PC-9 (cell line): ENCODE results near the gene SYAP1. TPM values are rescaled to one million over a fixed set of nuclear protein-coding genes. Genes with fewer than 3 reads are reported as not detected.

Experiments
- BruUV-seq: library from RNA; stranded (reverse); fragments of 400-500 nt; replicated peaks from 2 replicates; lab custom pipeline; 2021; lab: Mats Ljungman, UMichigan
- CTCF ChIA-PET: fragments of 300-600 bp; sonication (Branson Sonifier 250); formaldehyde crosslinking; loops from one replicate; lab custom pipeline; 2022; ENCODE audit warnings: antibody characterized with exemption; lab: Charles Lee
- POLR2A ChIA-PET: fragments of 300-600 bp; sonication (Branson Sonifier 250); formaldehyde crosslinking; loops from one replicate; lab custom pipeline; 2022; ENCODE audit warnings: antibody characterized with exemption; ENCODE audit not compliant: unreplicated experiment; lab: Charles Lee
- DNase-seq, 2 experiments: peaks; one replicate each; pipeline versions ENCODE4 v3.0.0 to v3.0.0-alpha.2; 2015 to 2022; ENCODE audit warnings: mixed read lengths in 1 of 2
- H2AFZ ChIP-seq: fragments of 200-600 bp; sonication (generic); 2 replicates; pipeline ENCODE4 v1.8.1; 2017; ENCODE audit warnings: antibody characterized with exemption
- H3F3A ChIP-seq: fragments of 200-600 bp; sonication (generic); 2 replicates; pipeline ENCODE4 v1.8.1; 2017; ENCODE audit warnings: antibody characterized with exemption, mild to moderate bottlenecking, low read depth; ENCODE audit not compliant: insufficient read depth
- H3K27ac ChIP-seq: fragments of 200-600 bp; sonication (generic); 2 replicates; pipeline ENCODE4 v1.6.1; 2016; ENCODE audit warnings: mixed run types
- H3K27me3 ChIP-seq: fragments of 200-600 bp; sonication (generic); 2 replicates; pipeline ENCODE4 v1.6.1; 2016; ENCODE audit warnings: low read depth, mixed run types; ENCODE audit not compliant: insufficient read depth
- H3K36me3 ChIP-seq: fragments of 200-600 bp; sonication (generic); 2 replicates; pipeline ENCODE4 v1.6.1; 2016; ENCODE audit warnings: low read depth, mixed run types
- H3K4me1 ChIP-seq: fragments of 200-600 bp; sonication (generic); replicated peaks from 2 replicates; pipeline ENCODE4 v1.6.1; 2016; ENCODE audit warnings: mixed run types; ENCODE audit not compliant: insufficient read depth
- H3K4me2 ChIP-seq: fragments of 200-600 bp; sonication (generic); 2 replicates; pipeline ENCODE4 v1.6.1; 2017; ENCODE audit warnings: mixed run types
- H3K4me3 ChIP-seq: fragments of 200-600 bp; sonication (generic); 2 replicates; pipeline ENCODE4 v1.6.1; 2016; ENCODE audit warnings: mixed run types
- H3K79me2 ChIP-seq: fragments of 200-600 bp; sonication (generic); 2 replicates; pipeline ENCODE4 v1.6.1; 2017; ENCODE audit warnings: low read depth, mixed run types
- H3K9me2 ChIP-seq: fragments of 200-600 bp; sonication (generic); 2 replicates; pipeline ENCODE4 v1.8.1; 2017; ENCODE audit warnings: mild to moderate bottlenecking; ENCODE audit not compliant: insufficient read depth
- H3K9me3 ChIP-seq: fragments of 200-600 bp; sonication (generic); 2 replicates; pipeline ENCODE4 v1.8.1; 2016; ENCODE audit warnings: low read depth; ENCODE audit not compliant: insufficient read depth
- H4K20me1 ChIP-seq: fragments of 200-600 bp; sonication (generic); 2 replicates; pipeline ENCODE4 v1.8.1; 2017; ENCODE audit not compliant: insufficient read depth
- EZH2 ChIP-seq: fragments of 200-600 bp; sonication (generic); IDR thresholded peaks from 2 replicates; pipeline ENCODE4 v1.8.0; 2017; ENCODE audit warnings: antibody characterized with exemption, low read depth
- intact Hi-C: fragments of 100-400 bp; cut with micrococcal nuclease; formaldehyde crosslinking; loops from one replicate; pipeline ENCODE4 v1.10.0; 2022; ENCODE audit not compliant: unreplicated experiment
- total RNA-seq: library from RNA; stranded (reverse); gene quantifications from 2 replicates; pipeline ENCODE4 v1.2.3, GENCODE V29; 2021
- TF ChIP-seq, protein P1 (sequence below): fragments of 200-600 bp; sonication (generic); conservative IDR thresholded peaks from 2 replicates; pipeline ENCODE4 v1.6.1; 2017; ENCODE audit warnings: mixed run types, antibody characterized with exemption, mild to moderate bottlenecking, moderate library complexity

SYAP1 gene
- total RNA-seq, 1 experiment from 2014 or later = 41.2 TPM

DNA sequence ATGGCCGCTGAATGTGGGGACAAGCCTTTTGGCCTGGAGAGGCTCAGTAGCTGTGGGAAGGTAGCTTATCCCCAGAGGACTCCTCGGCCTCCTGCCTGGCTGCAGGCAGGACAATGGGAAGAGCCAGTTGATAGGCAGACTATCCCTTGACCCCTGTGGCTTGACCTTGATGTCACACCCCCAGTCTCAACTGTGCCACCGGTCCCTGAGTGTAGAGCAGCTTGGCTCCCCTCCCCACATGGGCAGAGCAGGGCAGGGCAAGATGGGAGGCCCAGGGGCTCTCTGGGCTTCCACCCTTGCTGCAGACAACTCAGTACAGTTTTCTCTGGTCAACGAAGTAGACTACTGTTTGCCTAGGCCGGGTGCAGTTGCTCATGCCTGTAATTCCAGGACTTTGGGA lies 25.7 kb downstream of the SYAP1 start:
- no peaks in the 10 kb centered on the region for H3K27me3 ChIP-seq
- no peaks in the 10 kb centered on the region for H4K20me1 ChIP-seq
- peaks cover 6% of the 10 kb centered on the region for H3K4me1 ChIP-seq
- ChIA-PET CTCF (no interaction called here), POLR2A (no interaction called here)
- no peak overlapping the region for H3K27ac ChIP-seq
- H3K4me2 ChIP-seq = no peak overlapping the region
- H3K9me2 ChIP-seq = no peaks in the 10 kb centered on the region
- H3K9me3 ChIP-seq = no peaks in the 10 kb centered on the region
- H3F3A ChIP-seq = peaks cover under 1% of the 10 kb centered on the region
- H3K4me3 ChIP-seq = no peak overlapping the region
- no peaks in the 10 kb centered on the region for H3K79me2 ChIP-seq
- no peaks in the 10 kb centered on the region for H3K36me3 ChIP-seq
- no peak overlapping the region for H2AFZ ChIP-seq
- no peak for DNase-seq
- intact Hi-C loops = no loop called here
- TF ChIP-seq, protein P1, sequence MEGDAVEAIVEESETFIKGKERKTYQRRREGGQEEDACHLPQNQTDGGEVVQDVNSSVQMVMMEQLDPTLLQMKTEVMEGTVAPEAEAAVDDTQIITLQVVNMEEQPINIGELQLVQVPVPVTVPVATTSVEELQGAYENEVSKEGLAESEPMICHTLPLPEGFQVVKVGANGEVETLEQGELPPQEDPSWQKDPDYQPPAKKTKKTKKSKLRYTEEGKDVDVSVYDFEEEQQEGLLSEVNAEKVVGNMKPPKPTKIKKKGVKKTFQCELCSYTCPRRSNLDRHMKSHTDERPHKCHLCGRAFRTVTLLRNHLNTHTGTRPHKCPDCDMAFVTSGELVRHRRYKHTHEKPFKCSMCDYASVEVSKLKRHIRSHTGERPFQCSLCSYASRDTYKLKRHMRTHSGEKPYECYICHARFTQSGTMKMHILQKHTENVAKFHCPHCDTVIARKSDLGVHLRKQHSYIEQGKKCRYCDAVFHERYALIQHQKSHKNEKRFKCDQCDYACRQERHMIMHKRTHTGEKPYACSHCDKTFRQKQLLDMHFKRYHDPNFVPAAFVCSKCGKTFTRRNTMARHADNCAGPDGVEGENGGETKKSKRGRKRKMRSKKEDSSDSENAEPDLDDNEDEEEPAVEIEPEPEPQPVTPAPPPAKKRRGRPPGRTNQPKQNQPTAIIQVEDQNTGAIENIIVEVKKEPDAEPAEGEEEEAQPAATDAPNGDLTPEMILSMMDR = no peak
- no peak for TF ChIP-seq EZH2
- BruUV-seq = no TSS peak

DNA sequence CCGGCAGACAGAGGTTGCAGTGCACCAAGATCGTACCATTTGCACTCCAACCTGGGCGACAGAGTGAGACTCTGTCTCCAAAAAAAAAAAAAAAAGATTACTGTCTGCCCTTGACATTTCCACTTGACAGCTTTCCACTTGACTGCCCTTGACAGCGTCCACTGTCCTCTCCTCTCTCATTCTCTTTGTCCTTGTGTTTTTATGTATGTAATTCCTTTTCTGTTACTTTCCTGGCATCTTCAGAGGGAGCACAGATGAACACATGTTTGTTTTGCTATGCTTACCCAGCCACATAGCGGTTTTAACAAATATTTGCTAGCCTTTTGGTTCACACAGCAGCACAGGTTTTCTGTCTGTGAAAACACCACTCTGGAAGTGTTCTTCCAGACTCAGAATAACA lies 26.2 kb downstream of the SYAP1 start:
- BruUV-seq = no TSS peak
- H3K27ac ChIP-seq = no peak overlapping the region
- ChIA-PET POLR2A (no interaction called here), CTCF (no interaction called here)
- intact Hi-C loops = no loop called here
- H3K4me1 ChIP-seq = 0 out of 2 replicates have a peak, but pooled peaks cover under 1% of the 10 kb centered on the region
- DNase-seq = no peak
- H3K4me3 ChIP-seq = no peak overlapping the region
- H2AFZ ChIP-seq = no peak overlapping the region
- H3K4me2 ChIP-seq = no peak overlapping the region
- no peaks in the 10 kb centered on the region for H3K9me2 ChIP-seq
- TF ChIP-seq EZH2 = no peak
- TF ChIP-seq, protein P1 = no peak
- no peaks in the 10 kb centered on the region for H4K20me1 ChIP-seq
- H3K9me3 ChIP-seq = no peaks in the 10 kb centered on the region
- no peaks in the 10 kb centered on the region for H3K36me3 ChIP-seq
- no peaks in the 10 kb centered on the region for H3K27me3 ChIP-seq
- H3K79me2 ChIP-seq = no peaks in the 10 kb centered on the region
- H3F3A ChIP-seq = no peaks in the 10 kb centered on the region

DNA sequence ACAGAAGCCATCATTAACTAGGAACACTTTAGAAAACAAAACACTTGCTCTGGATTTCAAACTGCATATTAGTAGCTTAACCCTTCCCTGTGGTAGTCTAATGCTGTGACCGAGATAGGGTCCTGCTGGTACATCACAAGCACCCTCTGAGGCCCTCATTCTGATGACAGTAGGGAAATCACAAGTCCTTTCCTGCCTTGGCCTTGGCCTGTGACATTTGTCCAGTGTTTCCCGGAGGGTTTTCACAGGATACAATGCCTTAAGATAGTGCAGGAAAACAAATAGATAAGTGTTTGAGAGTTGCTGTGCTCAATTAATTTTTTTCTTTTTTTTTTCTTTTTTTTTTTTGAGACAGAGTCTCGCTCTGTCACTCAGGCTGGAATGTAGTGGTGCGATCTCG lies 29.0 kb downstream of the SYAP1 start:
- Histone ChIP-seq H3F3A (no peaks in the 10 kb centered on the region), H2AFZ (no peak overlapping the region), H3K27me3 (no peaks in the 10 kb centered on the region), H3K79me2 (no peaks in the 10 kb centered on the region), H3K9me3 (no peaks in the 10 kb centered on the region), H3K4me2 (no peak overlapping the region), H4K20me1 (no peaks in the 10 kb centered on the region), H3K4me1 (no peaks in the 10 kb centered on the region), H3K27ac (no peak overlapping the region), H3K36me3 (no peaks in the 10 kb centered on the region), H3K4me3 (no peak overlapping the region), H3K9me2 (no peaks in the 10 kb centered on the region)
- TF ChIP-seq, protein P1 = no peak
- TF ChIP-seq EZH2 = no peak
- CTCF ChIA-PET = no interaction called here
- no peak for DNase-seq
- BruUV-seq = no TSS peak
- intact Hi-C loops = no loop called here
- POLR2A ChIA-PET = no interaction called here
